Neural crest cell (in vitro differentiated cells): ENCODE data around the gene OSM. TPM values are rescaled to one million over a fixed set of nuclear protein-coding genes. Genes with fewer than 3 reads are reported as not detected.
A peak's percentile ranks its signal among the peaks of the same experiment; 100 is the strongest.

ENCODE experiments used
- DNase-seq: peaks from one replicate; pipeline ENCODE4 v3.0.0; 2021; ENCODE audit warnings: low read depth, mixed read lengths, low spot score
- H3K27ac Mint-ChIP-seq: one replicate; pipeline ENCODE4 v1.8.0; 2021; ENCODE audit warnings: mild to moderate bottlenecking, mixed read lengths; ENCODE audit not compliant: unreplicated experiment
- H3K27me3 Mint-ChIP-seq: 2 replicates; pipeline ENCODE4 v1.8.0; 2021; ENCODE audit warnings: low read depth, mild to moderate bottlenecking, mixed read lengths
- H3K36me3 Mint-ChIP-seq: 2 replicates; pipeline ENCODE4 v1.8.0; 2021; ENCODE audit warnings: low read depth, mild to moderate bottlenecking, mixed read lengths
- H3K4me1 Mint-ChIP-seq: 2 replicates; pipeline ENCODE4 v1.8.0; 2021; ENCODE audit warnings: mixed read lengths
- H3K4me3 Mint-ChIP-seq: one replicate; pipeline ENCODE4 v1.8.0; 2021; ENCODE audit warnings: mild to moderate bottlenecking, mixed read lengths
- H3K9me3 Mint-ChIP-seq: 2 replicates; pipeline ENCODE4 v1.8.0; 2021; ENCODE audit warnings: mixed read lengths
- CTCF ChIP-seq: fragments of 200-600 bp; sonication (generic); conservative IDR thresholded peaks from 2 replicates; pipeline ENCODE4 v1.5.0; 2021; ENCODE audit warnings: antibody characterized with exemption, mild to moderate bottlenecking
- total RNA-seq: library from RNA; stranded (reverse); gene quantifications from 2 replicates; pipeline ENCODE4 v1.2.1, GENCODE V29; 2021

OSM gene
- total RNA-seq, 1 donor from 2014 or later = not detected

GRCh38 chr22:30260276-30260675 lies 6.4 kb downstream of the OSM start:
- Mint-ChIP-seq H3K4me1 (peaks cover 15% of the 10 kb centered on the region), H3K9me3 (no peaks in the 10 kb centered on the region), H3K36me3 (no peaks in the 10 kb centered on the region), H3K27ac (no peak overlapping the region), H3K27me3 (no peaks in the 10 kb centered on the region), H3K4me3 (no peak overlapping the region)
- no peak for DNase-seq
- TF ChIP-seq CTCF = no peak

GRCh38 chr22:30254314-30254713 lies 12.3 kb downstream of the OSM start:
- H3K4me1 Mint-ChIP-seq = peaks cover 35% of the 10 kb centered on the region
- TF ChIP-seq CTCF = no peak
- H3K4me3 Mint-ChIP-seq = no peak overlapping the region
- H3K27ac Mint-ChIP-seq = no peak overlapping the region
- H3K36me3 Mint-ChIP-seq = no peaks in the 10 kb centered on the region
- DNase-seq = no peak
- peaks cover 21% of the 10 kb centered on the region for H3K27me3 Mint-ChIP-seq
- no peaks in the 10 kb centered on the region for H3K9me3 Mint-ChIP-seq

DNA sequence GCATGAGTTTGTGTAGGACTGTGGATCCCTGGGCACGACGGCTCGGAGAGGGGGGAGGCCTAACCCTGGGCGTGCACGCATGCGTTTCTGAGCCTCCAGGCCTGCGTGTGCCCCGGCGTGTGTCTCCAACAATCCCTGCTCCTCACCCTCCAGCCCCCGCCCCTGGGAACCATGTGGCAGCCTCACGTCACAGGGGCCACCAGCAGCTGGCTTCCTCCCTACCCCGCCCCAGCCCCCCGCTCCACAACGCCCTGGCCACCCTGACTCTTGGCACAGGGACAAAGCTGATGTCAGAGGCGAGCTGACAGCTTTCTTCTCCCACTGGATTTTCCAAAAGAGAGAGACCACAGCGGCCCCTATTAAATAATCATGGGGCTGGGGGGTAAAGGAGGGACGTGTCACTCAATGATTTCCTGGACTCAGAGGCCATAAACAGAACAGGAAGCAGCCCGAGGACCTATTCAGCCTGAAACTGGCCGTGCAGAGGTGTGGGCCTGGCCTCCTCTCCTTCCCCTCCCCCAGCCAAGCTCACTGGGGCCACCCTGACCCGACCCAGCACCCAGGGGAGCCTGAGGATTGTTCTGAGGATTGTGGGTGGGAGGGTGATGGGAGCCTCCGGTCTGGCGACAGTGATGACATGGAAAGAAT lies 13.3 kb downstream of the OSM start:
- no peaks in the 10 kb centered on the region for H3K36me3 Mint-ChIP-seq
- no peak for TF ChIP-seq CTCF
- H3K4me1 Mint-ChIP-seq = peaks cover 41% of the 10 kb centered on the region
- DNase-seq = peak; percentile 53
- H3K9me3 Mint-ChIP-seq = no peaks in the 10 kb centered on the region
- no peak overlapping the region for H3K4me3 Mint-ChIP-seq
- peaks cover 25% of the 10 kb centered on the region for H3K27me3 Mint-ChIP-seq
- H3K27ac Mint-ChIP-seq = peak overlapping the region; percentile 71

GRCh38 chr22:30252411-30253204 lies 14.0 kb downstream of the OSM start:
- H3K27ac Mint-ChIP-seq = peak overlapping the region; percentile 71
- no peak for TF ChIP-seq CTCF
- DNase-seq = no peak
- H3K36me3 Mint-ChIP-seq = no peaks in the 10 kb centered on the region
- H3K4me1 Mint-ChIP-seq = peaks cover 43% of the 10 kb centered on the region
- H3K9me3 Mint-ChIP-seq = no peaks in the 10 kb centered on the region
- H3K27me3 Mint-ChIP-seq = peaks cover 32% of the 10 kb centered on the region
- H3K4me3 Mint-ChIP-seq = no peak overlapping the region

DNA sequence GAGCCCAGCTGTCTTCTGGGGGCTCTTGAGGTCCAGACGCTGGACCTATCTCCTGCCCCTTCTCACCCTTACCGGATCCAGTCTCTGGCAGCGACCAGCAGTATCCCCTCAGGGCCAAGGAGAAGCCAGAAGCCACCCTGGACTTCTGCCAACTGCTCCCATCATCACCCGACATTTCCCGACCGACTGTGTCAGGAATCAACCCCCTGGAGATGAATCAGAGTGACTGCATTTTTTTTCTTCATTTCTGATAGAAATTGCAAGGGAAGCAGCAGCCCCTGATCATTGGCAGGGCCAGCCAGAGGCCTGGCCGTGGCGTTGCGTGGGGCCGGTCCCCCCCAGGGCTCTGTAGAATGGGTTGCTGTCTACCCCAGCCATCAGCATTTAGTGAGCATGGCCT lies 14.9 kb downstream of the OSM start:
- Mint-ChIP-seq H3K4me1 (peaks cover 44% of the 10 kb centered on the region), H3K27me3 (peaks cover 41% of the 10 kb centered on the region), H3K36me3 (no peaks in the 10 kb centered on the region), H3K4me3 (no peak overlapping the region), H3K27ac (no peak overlapping the region), H3K9me3 (no peaks in the 10 kb centered on the region)
- no peak for DNase-seq
- TF ChIP-seq CTCF = no peak
